IMR-90 (cell line): ENCODE measurements around the gene TRIM24. TPM values are rescaled to one million over a fixed set of nuclear protein-coding genes. Genes with fewer than 3 reads are reported as not detected.

ENCODE experiments used
- ATAC-seq: fragments of 200-7000 bp; cut with Tn5 transposase; 2 replicates; pipeline ENCODE4 v1.9.1; 2020; ENCODE audit warnings: low read depth, mild to moderate bottlenecking, moderate library complexity
- BruUV-seq: library from RNA; stranded (reverse); fragments of 400-500 nt; replicated peaks from 2 replicates; lab custom pipeline; 2021; lab: Mats Ljungman, UMichigan
- CTCF ChIA-PET: fragments of 300-600 bp; formaldehyde crosslinking; extraction: SDS; loops from one replicate; lab custom pipeline; 2021; ENCODE audit warnings: antibody characterized with exemption; lab: Yijun Ruan, JAX
- POLR2A ChIA-PET: fragments of 300-600 bp; sonication (Branson Sonifier 250); formaldehyde crosslinking; loops from one replicate; lab custom pipeline; 2022; ENCODE audit warnings: antibody characterized with exemption; ENCODE audit not compliant: unreplicated experiment; lab: Charles Lee
- DNase-seq: peaks from one replicate; pipeline ENCODE4 v3.0.0; 2013
- H2AFZ ChIP-seq: replicated peaks from 2 replicates; pipeline ENCODE3; 2013; ENCODE audit warnings: low read length, mild to moderate bottlenecking; ENCODE audit not compliant: poor library complexity
- H2AK5ac ChIP-seq: 2 replicates; pipeline ENCODE4 v1.6.1; 2013; ENCODE audit warnings: low read depth, low read length, inconsistent platforms
- H2AK9ac ChIP-seq: replicated peaks from 2 replicates; pipeline ENCODE3; 2013; ENCODE audit warnings: mild to moderate bottlenecking, low read depth, low read length, moderate library complexity; ENCODE audit not compliant: poor library complexity
- H2BK120ac ChIP-seq: 2 replicates; pipeline ENCODE4 v1.6.1; 2013; ENCODE audit warnings: low read depth, low read length, inconsistent platforms
- H2BK15ac ChIP-seq: 3 replicates; pipeline ENCODE4 v1.6.1; 2013; ENCODE audit warnings: low read depth, low read length, inconsistent platforms
- H2BK20ac ChIP-seq: 2 replicates; pipeline ENCODE4 v1.6.1; 2013; ENCODE audit warnings: low read depth, mild to moderate bottlenecking, inconsistent platforms, low read length, moderate library complexity
- H2BK5ac ChIP-seq: 2 replicates; pipeline ENCODE4 v1.6.1; 2013; ENCODE audit warnings: mild to moderate bottlenecking, low read depth, low read length, inconsistent platforms; ENCODE audit not compliant: poor library complexity, severe bottlenecking
- H3K14ac ChIP-seq: replicated peaks from 2 replicates; pipeline ENCODE4 v1.6.1; 2013; ENCODE audit warnings: low read depth, low read length, inconsistent platforms
- H3K18ac ChIP-seq: 2 replicates; pipeline ENCODE4 v1.6.1; 2013; ENCODE audit warnings: low read depth, low read length, control low read depth
- H3K23ac ChIP-seq: 2 replicates; pipeline ENCODE4 v1.6.1; 2013; ENCODE audit warnings: low read depth, low read length, inconsistent platforms
- H3K27ac ChIP-seq: 2 replicates; pipeline ENCODE4 v1.5.1; 2013; ENCODE audit warnings: mild to moderate bottlenecking, control low read depth, low read length; ENCODE audit not compliant: insufficient read depth
- H3K27me3 ChIP-seq: 2 replicates; pipeline ENCODE4 v1.6.1; 2013; ENCODE audit warnings: low read length; ENCODE audit not compliant: control insufficient read depth, insufficient read depth
- H3K36me3 ChIP-seq: 2 replicates; pipeline ENCODE4 v1.6.1; 2013; ENCODE audit warnings: low read length, mixed read lengths; ENCODE audit not compliant: control insufficient read depth, insufficient read depth
- H3K4ac ChIP-seq: 2 replicates; pipeline ENCODE4 v1.6.1; 2013; ENCODE audit warnings: low read depth, low read length, inconsistent platforms
- H3K4me1 ChIP-seq: 2 replicates; pipeline ENCODE4 v1.6.1; 2013; ENCODE audit warnings: low read length, mixed read lengths; ENCODE audit not compliant: control insufficient read depth, insufficient read depth
- H3K4me2 ChIP-seq: 2 replicates; pipeline ENCODE4 v1.6.1; 2013; ENCODE audit warnings: low read depth, mild to moderate bottlenecking, control low read depth, low read length, moderate library complexity
- H3K4me3 ChIP-seq: 2 replicates; pipeline ENCODE4 v1.5.1; 2013; ENCODE audit warnings: low read depth, mild to moderate bottlenecking, control low read depth, low read length, moderate library complexity; ENCODE audit not compliant: insufficient read depth
- H3K56ac ChIP-seq: 2 replicates; pipeline ENCODE4 v1.6.1; 2013; ENCODE audit warnings: low read length, inconsistent platforms; ENCODE audit not compliant: insufficient read depth; ENCODE audit errors: extremely low read depth
- H3K79me1 ChIP-seq, 2 experiments: 2 replicates each; pipeline ENCODE4 v1.6.1; 2013; ENCODE audit warnings: low read length in 2 of 2, inconsistent platforms in 1 of 2, low read depth in 1 of 2
- H3K9ac ChIP-seq: 2 replicates; pipeline ENCODE4 v1.6.1; 2013; ENCODE audit warnings: low read depth, low read length, control low read depth
- H3K9me1 ChIP-seq: 2 replicates; pipeline ENCODE4 v1.6.1; 2013; ENCODE audit warnings: low read length, inconsistent platforms; ENCODE audit not compliant: insufficient read depth
- H3K9me3 ChIP-seq: 2 replicates; pipeline ENCODE4 v1.6.1; 2013; ENCODE audit warnings: low read length; ENCODE audit not compliant: control insufficient read depth, insufficient read depth
- H4K20me1 ChIP-seq: 2 replicates; pipeline ENCODE4 v1.6.1; 2013; ENCODE audit warnings: low read length, inconsistent platforms; ENCODE audit not compliant: insufficient read depth
- H4K5ac ChIP-seq: 2 replicates; pipeline ENCODE4 v1.6.1; 2013; ENCODE audit warnings: mild to moderate bottlenecking, low read depth, low read length, control low read depth
- H4K8ac ChIP-seq, 2 experiments: 2 replicates each; pipeline ENCODE4 v1.6.1; 2013; ENCODE audit warnings: low read depth in 2 of 2, low read length in 2 of 2, control low read depth in 1 of 2, inconsistent platforms in 1 of 2
- H4K91ac ChIP-seq: 2 replicates; pipeline ENCODE4 v1.6.1; 2013; ENCODE audit warnings: low read depth, low read length, inconsistent platforms; ENCODE audit not compliant: insufficient read depth
- ELK1 ChIP-seq: fragments of 150-350 bp; IDR thresholded peaks from 2 replicates; pipeline ENCODE4 v1.6.1; 2016; ENCODE audit warnings: low read depth, mild to moderate bottlenecking, low read length, moderate library complexity, borderline replicate concordance
- FOS ChIP-seq: fragments of 150-350 bp; IDR thresholded peaks from 2 replicates; pipeline ENCODE4 v1.6.1; 2016; ENCODE audit warnings: low read depth, low read length
- MAFK ChIP-seq: IDR thresholded peaks from 2 replicates; pipeline ENCODE4 v1.6.1; 2012; ENCODE audit warnings: low read depth, low read length, improper control_type of control experiment
- MAZ ChIP-seq: IDR thresholded peaks from 2 replicates; pipeline ENCODE4 v1.6.1; 2012; ENCODE audit warnings: low read depth, mild to moderate bottlenecking, low read length, improper control_type of control experiment, moderate library complexity, borderline replicate concordance
- NFE2L2 ChIP-seq: fragments of 150-350 bp; IDR thresholded peaks from 2 replicates; pipeline ENCODE4 v1.6.1; 2016; ENCODE audit warnings: low read depth, mild to moderate bottlenecking, low read length
- RCOR1 ChIP-seq: IDR thresholded peaks from 2 replicates; pipeline ENCODE4 v1.6.1; 2012; ENCODE audit warnings: mild to moderate bottlenecking, low read length, improper control_type of control experiment; ENCODE audit not compliant: insufficient replicate concordance
- SMC3 ChIP-seq: fragments of 150-350 bp; IDR thresholded peaks from 2 replicates; pipeline ENCODE4 v1.6.1; 2016; ENCODE audit warnings: low read depth, mild to moderate bottlenecking, antibody characterized with exemption, low read length, moderate library complexity
- WGBS, 2 experiments: methylation state at CpG; one replicate each; pipeline versions ENCODE4 v1.1.5 to v1.1.7; 2013; ENCODE audit warnings: missing lambda C conversion rate in 2 of 2; ENCODE audit not compliant: insufficient read length in 1 of 2; ENCODE audit errors: extremely low coverage in 2 of 2; 5-methylcytosine and 5-hydroxymethylcytosine counted together
- dilution Hi-C: fragments of 300-500 bp; cut with HindIII; formaldehyde crosslinking; loops from one replicate; pipeline ENCODE4 v1.14.3; 2018; ENCODE audit warnings: low sequenced_read_pairs; ENCODE audit not compliant: unreplicated experiment
- in situ Hi-C: fragments of 300-500 bp; cut with MboI; formaldehyde crosslinking; loops from 3 replicates; pipeline ENCODE4 v1.14.3; 2019; ENCODE audit warnings: low sequenced_read_pairs, inconsistent platforms, mixed read lengths
- intact Hi-C: fragments of 100-400 bp; cut with micrococcal nuclease; formaldehyde crosslinking; loops from 2 replicates; pipeline ENCODE4 v1.10.0; 2022
- polyA plus RNA-seq, 3 experiments: library from polyadenylated mRNA; depleted of rRNA; stranded (reverse); fragments of >200 nt; gene quantifications; 2 replicates each; pipeline ENCODE4 v1.2.3, GENCODE V29; 2012; ENCODE audit warnings: low replicate concordance in 1 of 3
- total RNA-seq: library from RNA; depleted of rRNA; stranded (reverse); fragments of >200 nt; gene quantifications from 2 replicates; pipeline ENCODE4 v1.2.3, GENCODE V29; 2012

Gene TRIM24
- total and polyA plus RNA-seq, 2 of the 4 experiments (the other 2 are of a cell fraction): 4.1 to 5.7 TPM

- Histone ChIP-seq H2BK15ac (no peak overlapping the region), H3K9ac (no peak overlapping the region), H3K4me3 (no peak overlapping the region), H3K4me1 (no peaks in the 10 kb centered on the region), H3K4ac (no peak overlapping the region), H3K14ac (no peak overlapping the region), H3K23ac (no peak overlapping the region), H2AK9ac (no peak overlapping the region), H3K56ac (no peak overlapping the region), H3K9me3 (no peaks in the 10 kb centered on the region), H2BK120ac (no peak overlapping the region), H2AFZ (no peak overlapping the region), H3K36me3 (no peaks in the 10 kb centered on the region), H2BK5ac (no peak overlapping the region), H4K8ac (no peak overlapping the region), H3K27ac (no peak overlapping the region), H3K79me1 (no peaks in the 10 kb centered on the region), H4K5ac (no peak overlapping the region), H4K91ac (no peak overlapping the region), H2BK20ac (no peak overlapping the region), H3K4me2 (no peak overlapping the region), H3K27me3 (no peaks in the 10 kb centered on the region), H2AK5ac (no peak overlapping the region), H3K9me1 (no peaks in the 10 kb centered on the region), H4K20me1 (no peaks in the 10 kb centered on the region), H3K18ac (no peak overlapping the region)
- ATAC-seq (no peak), DNase-seq (no peak)
- TF ChIP-seq SMC3: no peak
- no peak for TF ChIP-seq RCOR1
- no peak for TF ChIP-seq NFE2L2
- no peak for TF ChIP-seq FOS
- no peak for TF ChIP-seq MAZ
- TF ChIP-seq MAFK: no peak
- no peak for TF ChIP-seq ELK1
- intact Hi-C loops: no loop called here
- BruUV-seq: no TSS peak
- ChIA-PET POLR2A (no interaction called here), CTCF (interaction anchor here (0.7 kb wide), 1 partner anchor 577 kb away, joined by 3 read pairs; no protein-coding TSS in a partner anchor)
- dilution Hi-C loops: no loop called here
- WGBS, 2 experiments: 77% methylated on average over 8 of the region's 11 CpGs; no CpG with 5 or more reads in 1 of the 2 experiments
- in situ Hi-C loops: no loop called here
Measured at GRCh38 chr7:138607216-138608126, 147.4 kb downstream of the TRIM24 start.
